LNCaP clone FGC (cell line): ENCODE data around the gene YPEL2.
"Not testable (repeated sequence)": the region's sequence is repeated elsewhere in the genome, so short reads cannot be mapped to it uniquely, and the experiment has no call there.

Source experiments
- DNase-seq: peaks from one replicate; pipeline ENCODE4 v3.0.0-alpha.2; 2011; ENCODE audit warnings: low read depth
- H3K4me3 ChIP-seq: 2 replicates; pipeline ENCODE4 v1.5.1; 2011; ENCODE audit warnings: mild to moderate bottlenecking, low read depth, low read length, control low read depth
- CTCF ChIP-seq: IDR thresholded peaks from 2 replicates; pipeline ENCODE4 v1.5.1; 2012; ENCODE audit warnings: mild to moderate bottlenecking; ENCODE audit not compliant: control insufficient read depth, insufficient read depth; ENCODE audit errors: extremely low read depth

YPEL2 gene

GRCh38 chr17:59311051-59311468 lies 20.4 kb upstream of the YPEL2 start:
- TF ChIP-seq CTCF, result peak; percentile 89
- no peak for DNase-seq
- H3K4me3 ChIP-seq, result no peak overlapping the region

- DNase-seq, H3K4me3 ChIP-seq: not testable (repeated sequence)
Measured at GRCh38 chr17:59311521-59311920, 19.9 kb upstream of the YPEL2 start.

- no peak overlapping the region for H3K4me3 ChIP-seq
- no peak for TF ChIP-seq CTCF
- DNase-seq, result no peak
Measured at GRCh38 chr17:59315866-59316265, 15.6 kb upstream of the YPEL2 start.

GRCh38 chr17:59327121-59327980 lies 4.1 kb upstream of the YPEL2 start:
- no peak for DNase-seq
- H3K4me3 ChIP-seq, result no peak overlapping the region
- no peak for TF ChIP-seq CTCF

GRCh38 chr17:59327981-59328290 lies 3.5 kb upstream of the YPEL2 start:
- TF ChIP-seq CTCF, result no peak
- H3K4me3 ChIP-seq, result no peak overlapping the region
- DNase-seq, result no peak

GRCh38 chr17:59328601-59329000 lies 2.9 kb upstream of the YPEL2 start:
- no peak overlapping the region for H3K4me3 ChIP-seq
- no peak for TF ChIP-seq CTCF
- DNase-seq, result no peak

GRCh38 chr17:59329176-59330052 lies 2.0 kb upstream of the YPEL2 start:
- peak; percentile 56 for TF ChIP-seq CTCF
- DNase-seq, result peak; percentile 70
- H3K4me3 ChIP-seq, result no peak overlapping the region
